H1 (cell line): ENCODE data around the gene DNLZ. TPM values are rescaled to one million over a fixed set of nuclear protein-coding genes. Genes with fewer than 3 reads are reported as not detected.
A peak's percentile ranks its signal among the peaks of the same experiment; 100 is the strongest.

Experiments
- CTCF ChIA-PET: fragments of 300-600 bp; sonication (Branson Sonifier 250); formaldehyde crosslinking; loops from one replicate; lab custom pipeline; 2021; ENCODE audit not compliant: partially characterized antibody; lab: Charles Lee
- POLR2A ChIA-PET: fragments of 300-600 bp; sonication (Branson Sonifier 250); formaldehyde crosslinking; loops from one replicate; lab custom pipeline; 2021; ENCODE audit warnings: inconsistent platforms; ENCODE audit not compliant: partially characterized antibody; lab: Charles Lee
- DNase-seq, 2 experiments: peaks; one replicate each; pipeline versions ENCODE4 v3.0.0 to v3.0.0-alpha.2; 2010 to 2022; ENCODE audit warnings: low spot score in 2 of 2, low read depth in 1 of 2, mixed read lengths in 1 of 2
- FAIRE-seq: peaks from 2 replicates; lab custom pipeline; 2011; peaks lifted over from hg19 to GRCh38; lab: Jason Lieb, UNC
- H2AFZ ChIP-seq: 2 replicates; pipeline ENCODE4 v1.8.1; 2012; ENCODE audit warnings: low read length, inconsistent platforms
- H2AK5ac ChIP-seq: 2 replicates; pipeline ENCODE4 v1.6.1; 2013; ENCODE audit warnings: low read depth, low read length
- H2BK120ac ChIP-seq: replicated peaks from 2 replicates; pipeline ENCODE3; 2013; ENCODE audit warnings: low read depth, low read length, inconsistent platforms
- H2BK12ac ChIP-seq: 2 replicates; pipeline ENCODE4 v1.6.1; 2013; ENCODE audit warnings: low read depth, low read length
- H2BK15ac ChIP-seq: 2 replicates; pipeline ENCODE4 v1.6.1; 2013; ENCODE audit warnings: low read length
- H2BK20ac ChIP-seq: 2 replicates; pipeline ENCODE4 v1.6.1; 2013; ENCODE audit warnings: low read length
- H2BK5ac ChIP-seq: 2 replicates; pipeline ENCODE4 v1.6.1; 2013; ENCODE audit warnings: low read depth, low read length
- H3K14ac ChIP-seq: 2 replicates; pipeline ENCODE4 v1.6.1; 2013; ENCODE audit warnings: inconsistent platforms; ENCODE audit not compliant: insufficient read length
- H3K18ac ChIP-seq: 2 replicates; pipeline ENCODE4 v1.6.1; 2013; ENCODE audit warnings: low read length; ENCODE audit errors: extremely low read depth
- H3K23ac ChIP-seq: 2 replicates; pipeline ENCODE4 v1.6.1; 2013; ENCODE audit warnings: inconsistent platforms; ENCODE audit not compliant: insufficient read length
- H3K23me2 ChIP-seq: 2 replicates; pipeline ENCODE4 v1.6.1; 2013; ENCODE audit warnings: low read depth, low read length
- H3K27ac ChIP-seq: 2 replicates; pipeline ENCODE4 v1.6.1; 2011; ENCODE audit warnings: low read depth, low read length, inconsistent platforms
- H3K27me3 ChIP-seq, 4 experiments: replicated peaks in 1 of 4; 1 replicate in 1 of 4; 2 replicates in 3 of 4; pipeline versions ENCODE4 v1.6.1 to v1.8.1; 2011 to 2013; ENCODE audit warnings: low read length in 3 of 4, mild to moderate bottlenecking in 3 of 4, inconsistent platforms in 2 of 4, mixed read lengths in 2 of 4, moderate library complexity in 1 of 4; ENCODE audit not compliant: control insufficient read depth in 3 of 4, insufficient read depth in 3 of 4; ENCODE audit errors: extremely low read depth in 1 of 4
- H3K36me3 ChIP-seq, 4 experiments: 2 replicates each; pipeline versions ENCODE4 v1.6.1 to v1.8.1; 2011 to 2013; ENCODE audit warnings: mild to moderate bottlenecking in 4 of 4, low read length in 3 of 4, moderate library complexity in 2 of 4, control low read depth in 1 of 4, inconsistent platforms in 1 of 4; ENCODE audit not compliant: insufficient read depth in 4 of 4, control insufficient read depth in 2 of 4
- H3K4ac ChIP-seq: replicated peaks from 2 replicates; pipeline ENCODE3; 2013; ENCODE audit warnings: low read length, low read depth, mixed read lengths, inconsistent platforms; ENCODE audit not compliant: insufficient read length
- H3K4me1 ChIP-seq, 4 experiments: replicated peaks in 1 of 4; 1 replicate in 1 of 4; 2 replicates in 3 of 4; pipeline versions ENCODE4 v1.6.1 to v1.8.1; 2011 to 2013; ENCODE audit warnings: low read length in 3 of 4, inconsistent platforms in 2 of 4, mixed read lengths in 1 of 4; ENCODE audit not compliant: insufficient read depth in 4 of 4, control insufficient read depth in 3 of 4
- H3K4me2 ChIP-seq, 2 experiments: 2 replicates each; pipeline versions ENCODE4 v1.6.1 to v1.8.1; 2011 to 2013; ENCODE audit warnings: low read depth in 2 of 2, low read length in 2 of 2, control low read depth in 1 of 2, inconsistent platforms in 1 of 2, mild to moderate bottlenecking in 1 of 2; ENCODE audit not compliant: insufficient read depth in 1 of 2
- H3K4me3 ChIP-seq, 4 experiments: fragments of 200-600, 300-600 bp in 1 of 4; sonication (generic), shearing (Covaris generic), sonication (Bioruptor Twin) in 1 of 4; 2 replicates each; pipeline versions ENCODE4 v1.5.1 to v1.8.1; 2011 to 2016; ENCODE audit warnings: low read length in 4 of 4, low read depth in 3 of 4, control low read depth in 2 of 4, inconsistent platforms in 2 of 4, mild to moderate bottlenecking in 2 of 4, mixed read lengths in 1 of 4, moderate library complexity in 1 of 4; ENCODE audit not compliant: insufficient read depth in 2 of 4; ENCODE audit errors: extremely low read depth in 1 of 4
- H3K56ac ChIP-seq: replicated peaks from 2 replicates; pipeline ENCODE3; 2013; ENCODE audit warnings: low read depth, mild to moderate bottlenecking, mixed read lengths, low read length, inconsistent platforms; ENCODE audit not compliant: insufficient read length
- H3K79me1 ChIP-seq: 2 replicates; pipeline ENCODE4 v1.6.1; 2013; ENCODE audit warnings: low read depth, low read length, control low read depth
- H3K79me2 ChIP-seq, 2 experiments: 2 replicates each; pipeline versions ENCODE4 v1.6.1 to v1.8.1; 2012 to 2013; ENCODE audit warnings: low read length in 2 of 2, mild to moderate bottlenecking in 2 of 2, inconsistent platforms in 1 of 2; ENCODE audit not compliant: insufficient read depth in 2 of 2, control insufficient read depth in 1 of 2
- H3K9ac ChIP-seq, 4 experiments: replicated peaks in 1 of 4; 1 replicate in 1 of 4; 2 replicates in 3 of 4; pipeline versions ENCODE4 v1.6.1 to v1.8.1; 2011 to 2013; ENCODE audit warnings: low read depth in 3 of 4, low read length in 3 of 4, control low read depth in 2 of 4, mild to moderate bottlenecking in 2 of 4, moderate library complexity in 2 of 4, inconsistent platforms in 1 of 4; ENCODE audit errors: extremely low read depth in 1 of 4
- H3K9me3 ChIP-seq, 2 experiments: 2 replicates each; pipeline versions ENCODE4 v1.6.1 to v1.8.1; 2012 to 2013; ENCODE audit warnings: mild to moderate bottlenecking in 2 of 2, moderate library complexity in 2 of 2, control low read depth in 1 of 2, inconsistent platforms in 1 of 2, low read depth in 1 of 2, low read length in 1 of 2, mixed read lengths in 1 of 2; ENCODE audit not compliant: insufficient read depth in 2 of 2
- H4K20me1 ChIP-seq, 2 experiments: replicated peaks in 1 of 2; 2 replicates each; pipeline versions ENCODE3 to v1.8.1; 2011 to 2013; ENCODE audit warnings: inconsistent platforms in 2 of 2, low read length in 2 of 2, mild to moderate bottlenecking in 1 of 2; ENCODE audit not compliant: insufficient read depth in 2 of 2, control insufficient read depth in 1 of 2
- H4K5ac ChIP-seq: 2 replicates; pipeline ENCODE4 v1.6.1; 2013; ENCODE audit warnings: low read length, low read depth, mixed read lengths, inconsistent platforms; ENCODE audit not compliant: insufficient read length
- H4K8ac ChIP-seq: 2 replicates; pipeline ENCODE4 v1.8.0; 2013; ENCODE audit warnings: mild to moderate bottlenecking, moderate library complexity, low read length, inconsistent platforms; ENCODE audit not compliant: insufficient read depth; ENCODE audit errors: extremely low read depth
- H4K91ac ChIP-seq: replicated peaks from 2 replicates; pipeline ENCODE3; 2013; ENCODE audit warnings: low read length, mixed read lengths, inconsistent platforms; ENCODE audit not compliant: insufficient read length
- WGBS, 2 experiments: shearing (Covaris generic) in 1 of 2; methylation state at CpG; one replicate each; pipeline versions ENCODE4 v1.1.6 to v1.1.7; 2013 to 2015; ENCODE audit warnings: low lambda C conversion rate in 2 of 2, mixed read lengths in 2 of 2, inconsistent platforms in 1 of 2, low coverage in 1 of 2, missing lambda C conversion rate in 1 of 2; ENCODE audit not compliant: insufficient replicate concordance in 2 of 2, insufficient coverage in 1 of 2, insufficient read length in 1 of 2; ENCODE audit errors: extremely low coverage in 1 of 2, missing lambda C conversion rate in 1 of 2; 5-methylcytosine and 5-hydroxymethylcytosine counted together
- polyA plus RNA-seq, 7 experiments: library from polyadenylated mRNA; depleted of rRNA in 3 of 7; stranded (reverse) in 5 of 7; unstranded in 2 of 7; fragments of >200 nt in 5 of 7; fragments of 200-250 nt in 2 of 7; gene quantifications; 1 replicate in 5 of 7; 2 replicates in 1 of 7; 4 replicates in 1 of 7; pipeline versions ENCODE4 v1.2.1 to v1.2.3, GENCODE V29; 2011 to 2013; ENCODE audit warnings: missing spikeins in 2 of 7, mixed read lengths in 2 of 7
- total RNA-seq: library from RNA; stranded (reverse); fragmentation: NEBNext Ultra II Directional; extraction: Animal tissue kit (Norgen Biotek cat#: 25700); gene quantifications from 2 replicates; pipeline ENCODE4 v1.2.1, GENCODE V29; 2021

Gene DNLZ
- total and polyA plus RNA-seq, 2 of the 8 experiments (the other 6 are each of a cell fraction or from before 2014, with no cell fraction given), result 11.6 to 17.9 TPM

- H4K5ac ChIP-seq, result no peak overlapping the region
- H3K4ac ChIP-seq, result no peak overlapping the region
- H3K79me2 ChIP-seq, result no peaks in the 10 kb centered on the region
- H3K23me2 ChIP-seq, result no peaks in the 10 kb centered on the region; the same call in 1 of the 2 replicates
- peak overlapping the region; percentile 38 for H4K8ac ChIP-seq
- ChIA-PET CTCF (interaction anchor here (0.8 to 7.1 kb wide), 13 partner anchors 11 to 250 kb away, joined by 3 to 80 read pairs (median 3); no protein-coding TSS in a partner anchor), POLR2A (interaction anchor here (0.8 to 15.8 kb wide), 14 partner anchors 8 to 358 kb away, joined by 3 to 137 read pairs (median 4); partner anchors contain the start of genes CARD9, ENTR1, PMPCA and SNAPC4)
- H3K56ac ChIP-seq, result no peak overlapping the region
- WGBS, 2 experiments, result 95% methylated on average over 40 of the region's 45 CpGs; no CpG with 5 or more reads in 1 of the 2 experiments
- H3K23ac ChIP-seq, result no peak overlapping the region
- H2BK15ac ChIP-seq, result no peak overlapping the region
- H3K36me3 ChIP-seq, result peaks cover 0 to 2% (median 0%) of the 10 kb centered on the region in 4 experiments; a peak in 1 of 8 replicates
- no peak overlapping the region for H2BK20ac ChIP-seq
- no peak overlapping the region for H3K18ac ChIP-seq
- DNase-seq (no peak), FAIRE-seq (no peak)
- H3K27ac ChIP-seq, result no peak overlapping the region
- H3K27me3 ChIP-seq, result peaks cover 0 to 2% (median 0%) of the 10 kb centered on the region in 4 experiments; a peak in 2 of 7 replicates
- H3K4me2 ChIP-seq, result no peak overlapping the region
- no peak overlapping the region for H2BK120ac ChIP-seq
- no peak overlapping the region; the same call in 1 of the 2 replicates for H2AK5ac ChIP-seq
- no peak overlapping the region for H2BK12ac ChIP-seq
- peaks cover 0 to 5% of the 10 kb centered on the region in 2 experiments for H4K20me1 ChIP-seq
- H2AFZ ChIP-seq, result no peak overlapping the region
- H4K91ac ChIP-seq, result no peak overlapping the region
- H2BK5ac ChIP-seq, result 0 out of 2 replicates have a peak overlapping the region, but pooled peaks have one; percentile 24
- H3K9ac ChIP-seq, result no peak overlapping the region
- H3K79me1 ChIP-seq, result peaks cover under 1% of the 10 kb centered on the region; the same call in 1 of the 2 replicates
- H3K14ac ChIP-seq, result no peak overlapping the region
- no peak overlapping the region for H3K4me3 ChIP-seq
- H3K9me3 ChIP-seq, result peaks cover 0 to 3% of the 10 kb centered on the region in 2 experiments; a peak in 1 of 4 replicates
- peaks cover 0 to 6% (median under 1%) of the 10 kb centered on the region in 4 experiments; a peak in 3 of 7 replicates for H3K4me1 ChIP-seq
These were observed 4.0 kb upstream of the DNLZ start for GRCh38 chr9:136367296-136368145.
